ENCODE data around the gene NAXE.
"Not testable (repeated sequence)": the region's sequence is repeated elsewhere in the genome, so short reads cannot be mapped to it uniquely, and the experiment has no call there.

Gene NAXE

GRCh38 chr1:156560585-156561163 is 30.9 kb upstream of the NAXE start:
- H3K4me3 ChIP-seq (ENCODE audit: low read length): no peak overlapping the region
- DNase-seq (ENCODE audit: low read depth, low spot score): no peak

DNA sequence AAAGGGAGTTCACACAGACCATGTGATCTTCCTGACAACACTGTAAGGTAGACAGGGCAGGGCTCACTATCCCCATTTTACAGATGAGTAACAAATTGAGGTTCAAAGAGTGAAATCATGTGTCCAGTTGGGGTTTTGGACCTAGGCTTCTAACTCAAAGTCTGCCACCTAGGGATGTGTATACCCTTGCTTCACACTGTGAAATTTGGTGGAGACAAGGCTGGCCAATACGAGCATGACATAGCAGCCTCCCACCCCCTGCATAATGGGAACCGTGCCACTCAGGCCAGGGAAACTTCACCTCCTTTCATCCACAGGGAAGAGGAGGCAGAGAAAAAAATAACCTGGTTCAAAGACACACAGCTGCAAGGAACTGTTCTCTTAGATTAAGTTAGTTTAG is 26.1 kb upstream of the NAXE start:
- DNase-seq (ENCODE audit: low read depth, low spot score): no peak
- H3K4me3 ChIP-seq (ENCODE audit: low read length): no peak overlapping the region

- H3K4me3 ChIP-seq (ENCODE audit: low read length): no peak overlapping the region
These were observed 25.1 kb upstream of the NAXE start for GRCh38 chr1:156566436-156566835.

DNA sequence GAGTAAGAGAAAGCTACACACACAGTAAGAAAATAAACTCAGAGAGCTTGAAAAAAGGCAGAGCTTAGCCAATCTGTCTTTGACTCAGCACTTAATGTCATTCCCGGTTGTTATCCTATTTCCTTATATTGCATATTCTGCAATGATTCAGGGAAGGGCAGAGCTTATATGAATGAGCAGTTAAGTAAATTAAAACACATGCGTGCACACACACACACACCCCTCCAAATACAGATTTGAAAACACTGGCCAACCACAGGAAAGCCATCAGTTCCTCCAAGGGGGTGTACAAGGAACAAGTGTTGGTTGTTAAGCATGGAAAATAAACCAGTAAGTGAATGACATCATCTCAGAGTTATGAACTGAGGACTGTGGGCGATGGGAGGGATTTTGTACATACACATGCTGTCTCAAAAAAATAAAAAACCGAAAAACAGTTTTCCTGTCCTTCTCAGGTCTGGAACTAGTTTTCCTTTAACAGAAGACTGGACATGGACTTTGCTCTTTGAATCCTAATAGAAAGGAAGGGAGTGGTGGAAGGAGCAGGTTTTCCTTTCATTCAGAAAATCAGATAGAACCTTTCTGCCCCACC is 20.2 kb upstream of the NAXE start:
- no peak for DNase-seq (ENCODE audit: low read depth, low spot score)

More at GRCh38 chr1:156566436-156566835, 25.1 kb upstream of the NAXE start:
- no peak for DNase-seq (ENCODE audit: low read depth, low spot score)

GRCh38 chr1:156571919-156572662 is 19.5 kb upstream of the NAXE start, which contains the start of gene IQGAP3:
Gene IQGAP3 (minus strand): TSS chr1:156572565. CDS start chr1:156572529, 36 bp downstream.
- H3K4me3 ChIP-seq (ENCODE audit: low read length): peak within 1 kb of the TSS; percentile 63
- DNase-seq (ENCODE audit: low read depth, low spot score): no peak

More for the DNA sequence above, 20.2 kb upstream of the NAXE start:
- no peak overlapping the region for H3K4me3 ChIP-seq (ENCODE audit: low read length)

DNA sequence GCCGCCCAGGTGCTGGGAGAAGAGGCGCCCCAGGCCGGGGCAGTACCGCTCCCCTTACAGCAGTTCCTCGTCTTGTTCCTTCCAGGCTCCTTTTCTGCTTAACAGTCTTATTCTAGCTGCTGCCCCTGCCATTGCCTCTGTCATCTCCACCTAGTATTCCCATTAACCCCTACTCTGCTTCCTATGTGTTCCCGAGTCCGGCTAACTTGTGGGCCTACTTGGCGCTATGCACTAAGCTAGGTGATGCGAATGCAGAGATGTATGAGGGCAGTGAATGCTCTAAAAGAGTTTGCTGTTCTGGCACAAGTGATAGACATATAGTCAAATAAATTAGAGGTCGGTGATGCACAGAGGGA is 18.9 kb upstream of the NAXE start:
- peak overlapping the region; percentile 63 for H3K4me3 ChIP-seq (ENCODE audit: low read length)
- DNase-seq (ENCODE audit: low read depth, low spot score): no peak

- DNase-seq (ENCODE audit: low read depth, low spot score): no peak
- H3K4me3 ChIP-seq (ENCODE audit: low read length): no peak overlapping the region
These were observed 17.4 kb upstream of the NAXE start for GRCh38 chr1:156574039-156574633.

GRCh38 chr1:156577550-156577949 is 14.0 kb upstream of the NAXE start:
- H3K4me3 ChIP-seq (ENCODE audit: low read length): no peak overlapping the region
- DNase-seq (ENCODE audit: low read depth, low spot score): no peak

GRCh38 chr1:156578055-156578454 is 13.5 kb upstream of the NAXE start:
- H3K4me3 ChIP-seq (ENCODE audit: low read length): no peak overlapping the region
- no peak for DNase-seq (ENCODE audit: low read depth, low spot score)

DNA sequence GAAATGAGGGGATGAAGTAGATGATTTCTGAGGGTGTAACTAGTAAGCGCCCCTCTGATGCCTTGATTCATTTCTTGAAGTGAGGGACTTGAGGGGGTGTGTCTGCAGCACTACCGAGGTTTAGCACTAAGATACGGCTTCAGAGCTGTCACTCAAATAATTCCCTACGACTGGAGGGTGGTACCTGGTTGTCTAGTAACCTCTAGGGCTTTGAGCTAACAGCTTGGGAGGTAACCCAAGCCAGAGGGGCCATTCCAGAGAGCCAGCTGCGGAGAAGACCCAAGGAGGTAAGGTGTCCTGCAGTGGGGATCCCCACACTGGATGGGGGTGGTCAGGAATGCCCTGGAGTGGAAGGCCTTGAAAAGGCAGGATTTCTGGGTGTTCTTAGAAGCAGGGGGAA is 12.1 kb upstream of the NAXE start, which contains the start of gene TTC24:
Gene TTC24, plus strand, starts transcription at position 252 of the 400 bp plus-strand sequence. CDS start 1,642 bp downstream, outside the sequence.
- no peak for DNase-seq (ENCODE audit: low read depth, low spot score)
- no peak within 1 kb of the TSS for H3K4me3 ChIP-seq (ENCODE audit: low read length)

- DNase-seq (ENCODE audit: low read depth, low spot score): peak; percentile 89
- peak overlapping the region; percentile 75 for H3K4me3 ChIP-seq (ENCODE audit: low read length)
These were observed 9.8 kb upstream of the NAXE start for GRCh38 chr1:156581661-156582387.

GRCh38 chr1:156582388-156583017 is 9.1 kb upstream of the NAXE start:
- DNase-seq (ENCODE audit: low read depth, low spot score): no peak
- peak overlapping the region; percentile 75 for H3K4me3 ChIP-seq (ENCODE audit: low read length)

DNA sequence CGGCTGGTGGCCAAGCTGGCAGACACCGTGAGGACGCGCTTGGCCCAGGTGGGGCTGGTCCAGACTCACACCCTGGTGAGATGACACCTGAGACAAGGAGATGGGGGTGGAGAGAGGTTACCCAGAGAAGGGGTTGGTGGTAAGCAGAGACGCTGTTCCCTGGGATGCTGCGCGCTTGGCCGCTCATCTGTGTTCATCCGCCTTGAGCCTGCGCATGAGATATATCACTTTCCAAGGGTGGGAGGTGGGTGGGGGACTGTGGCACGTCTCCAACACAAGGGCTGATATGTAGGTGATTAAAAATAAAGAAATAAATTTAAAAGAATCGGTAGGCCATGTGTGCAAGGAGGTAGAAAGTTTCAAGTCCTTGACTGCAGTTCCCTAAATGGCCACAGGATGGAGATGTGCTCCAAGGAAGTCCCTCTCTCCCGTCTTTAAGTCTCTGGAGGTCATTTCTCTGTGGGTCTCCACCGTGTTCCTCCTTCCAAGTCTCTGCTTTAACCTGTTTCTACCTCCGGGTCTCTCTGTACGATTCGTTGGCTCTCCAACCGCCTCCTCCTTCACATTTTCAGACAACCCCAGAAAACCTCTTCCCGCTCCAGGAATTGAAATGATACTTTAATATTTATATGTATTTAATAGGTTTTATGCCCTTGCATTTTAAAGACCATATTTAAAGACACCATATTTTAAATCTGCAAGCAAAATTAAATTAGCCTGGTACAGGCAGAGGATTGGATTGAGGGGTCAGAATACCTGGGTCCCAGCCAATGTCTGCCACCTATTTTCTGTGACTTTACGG is 7.6 kb upstream of the NAXE start:
- no peak overlapping the region for H3K4me3 ChIP-seq (ENCODE audit: low read length)
- DNase-seq (ENCODE audit: low read depth, low spot score): peak; percentile 86

DNA sequence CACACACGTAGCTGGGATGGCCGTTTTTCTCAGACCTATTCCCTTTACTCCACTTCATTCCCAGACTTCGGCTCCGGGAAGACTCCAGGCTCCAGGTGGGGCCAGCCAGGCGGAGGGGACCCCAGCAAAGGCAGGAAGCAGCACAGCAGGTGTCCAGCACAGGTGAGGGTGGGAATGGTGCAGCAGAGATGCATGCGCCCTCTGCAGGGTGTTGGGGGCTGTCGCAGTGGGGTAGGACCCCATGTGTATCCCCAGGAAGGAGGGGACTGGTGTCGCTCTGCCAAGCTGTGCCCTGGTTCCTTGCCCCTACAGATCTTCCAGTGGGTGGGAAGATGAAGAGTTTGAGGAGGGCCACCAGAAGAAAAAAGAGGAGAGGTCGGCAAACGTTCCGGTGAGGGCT is 6.8 kb upstream of the NAXE start:
- DNase-seq (ENCODE audit: low read depth, low spot score): no peak

GRCh38 chr1:156586323-156586722 is 5.3 kb upstream of the NAXE start:
- no peak for DNase-seq (ENCODE audit: low read depth, low spot score)
- H3K4me3 ChIP-seq (ENCODE audit: low read length): no peak overlapping the region

More for the DNA sequence above, 6.8 kb upstream of the NAXE start:
- H3K4me3 ChIP-seq (ENCODE audit: low read length): no peak overlapping the region

GRCh38 chr1:156586892-156587477 is 4.6 kb upstream of the NAXE start:
- DNase-seq (ENCODE audit: low read depth, low spot score): no peak
- H3K4me3 ChIP-seq (ENCODE audit: low read length): no peak overlapping the region

DNA sequence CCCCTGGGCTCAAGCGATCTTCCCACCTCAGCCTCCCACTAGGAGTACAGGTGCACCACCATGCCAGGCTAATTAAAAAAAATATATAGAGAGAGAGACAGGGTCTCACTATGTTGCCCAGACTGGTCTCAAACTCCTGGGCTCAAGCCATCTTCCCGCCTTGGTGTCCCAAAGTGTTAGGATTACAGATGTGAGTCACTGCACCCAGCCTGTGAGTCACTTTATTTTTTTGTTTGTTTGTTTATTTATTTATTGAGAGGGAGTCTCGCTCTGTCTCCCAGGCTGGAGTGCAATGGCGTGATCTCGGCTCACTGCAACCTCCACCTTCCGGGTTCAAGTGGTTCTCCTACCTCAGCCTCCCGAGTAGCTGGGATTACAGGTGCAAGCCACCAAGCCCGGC is 3.6 kb upstream of the NAXE start:
- DNase-seq (ENCODE audit: low read depth, low spot score); H3K4me3 ChIP-seq (ENCODE audit: low read length): not testable (repeated sequence)

GRCh38 chr1:156589546-156589945 is 2.0 kb upstream of the NAXE start:
- H3K4me3 ChIP-seq (ENCODE audit: low read length): no peak overlapping the region
- DNase-seq (ENCODE audit: low read depth, low spot score): no peak

Data from Jurkat, Clone E6-1 (cell line).